GM23248 (cell line): ENCODE results near the gene MTRR. TPM values are rescaled to one million over a fixed set of nuclear protein-coding genes. Genes with fewer than 3 reads are reported as not detected.

Experiments
- DNase-seq: peaks from one replicate; pipeline ENCODE4 v3.0.0-alpha.2; 2015
- H2AFZ ChIP-seq: fragments of 200-600 bp; sonication (generic); 2 replicates; pipeline ENCODE4 v1.6.1; 2016; ENCODE audit warnings: antibody characterized with exemption
- H3F3A ChIP-seq: fragments of 200-600 bp; sonication (generic); 2 replicates; pipeline ENCODE4 v1.6.1; 2016; ENCODE audit warnings: mild to moderate bottlenecking, antibody characterized with exemption, mixed run types; ENCODE audit not compliant: insufficient read depth
- H3K27ac ChIP-seq: fragments of 200-600 bp; sonication (generic); 2 replicates; pipeline ENCODE4 v1.5.1; 2016; ENCODE audit warnings: mild to moderate bottlenecking
- H3K27me3 ChIP-seq: fragments of 200-600 bp; sonication (generic); replicated peaks from 2 replicates; pipeline ENCODE4 v1.6.1; 2016; ENCODE audit warnings: mild to moderate bottlenecking; ENCODE audit not compliant: insufficient read depth
- H3K36me3 ChIP-seq: fragments of 200-600 bp; sonication (generic); 2 replicates; pipeline ENCODE4 v1.6.1; 2016; ENCODE audit warnings: low read depth, mild to moderate bottlenecking
- H3K4me1 ChIP-seq: fragments of 200-600 bp; sonication (generic); 2 replicates; pipeline ENCODE4 v1.6.1; 2016; ENCODE audit warnings: mild to moderate bottlenecking; ENCODE audit not compliant: insufficient read depth
- H3K4me2 ChIP-seq: fragments of 200-600 bp; sonication (generic); one replicate; pipeline ENCODE4 v1.6.1; 2016; ENCODE audit warnings: mild to moderate bottlenecking; ENCODE audit not compliant: unreplicated experiment
- H3K4me3 ChIP-seq: fragments of 200-600 bp; sonication (generic); 2 replicates; pipeline ENCODE4 v1.5.1; 2016; ENCODE audit warnings: mild to moderate bottlenecking
- H3K79me2 ChIP-seq: fragments of 200-600 bp; sonication (generic); 2 replicates; pipeline ENCODE4 v1.6.1; 2016; ENCODE audit warnings: mild to moderate bottlenecking; ENCODE audit not compliant: insufficient read depth
- H3K9ac ChIP-seq: fragments of 200-600 bp; sonication (generic); 2 replicates; pipeline ENCODE4 v1.6.1; 2016; ENCODE audit warnings: mild to moderate bottlenecking
- H3K9me2 ChIP-seq: fragments of 200-600 bp; sonication (generic); 2 replicates; pipeline ENCODE4 v1.6.1; 2016; ENCODE audit warnings: mixed run types, mild to moderate bottlenecking, moderate library complexity; ENCODE audit not compliant: insufficient read depth
- H3K9me3 ChIP-seq: fragments of 200-600 bp; sonication (generic); one replicate; pipeline ENCODE4 v1.6.1; 2017; ENCODE audit warnings: low read depth
- H4K20me1 ChIP-seq: fragments of 200-600 bp; sonication (generic); 2 replicates; pipeline ENCODE4 v1.6.0; 2016; ENCODE audit not compliant: insufficient read depth
- EZH2 ChIP-seq: fragments of 200-600 bp; sonication (generic); IDR thresholded peaks from 2 replicates; pipeline ENCODE4 v1.6.1; 2018; ENCODE audit warnings: antibody characterized with exemption, mild to moderate bottlenecking; ENCODE audit not compliant: insufficient read depth, poor library complexity, severe bottlenecking
- EZH2phosphoT487 ChIP-seq: fragments of 200-600 bp; sonication (generic); IDR thresholded peaks from 2 replicates; pipeline ENCODE4 v1.6.1; 2018; ENCODE audit warnings: antibody characterized with exemption, moderate library complexity, mild to moderate bottlenecking, low read depth; ENCODE audit not compliant: insufficient read depth
- WGBS, 2 experiments: methylation state at CpG; one replicate each; pipeline ENCODE4 v1.1.6; 2015 to 2017; ENCODE audit warnings: low lambda C conversion rate in 2 of 2, low coverage in 1 of 2; ENCODE audit errors: missing lambda C conversion rate in 2 of 2; 5-methylcytosine and 5-hydroxymethylcytosine counted together
- in situ Hi-C: fragments of 300-500 bp; cut with MboI; formaldehyde crosslinking; loops from 2 replicates; pipeline ENCODE4 v1.15.0; 2020
- polyA plus RNA-seq: library from polyadenylated mRNA; unstranded; fragments of >200 nt; fragmentation: Nextera tagmentation; extraction: Ambion mirVana; gene quantifications from 2 replicates; pipeline ENCODE4 v1.2.1, GENCODE V29; 2016
- total RNA-seq: library from RNA; depleted of rRNA; stranded (reverse); fragments of >200 nt; shearing (Covaris generic); gene quantifications from 2 replicates; pipeline ENCODE4 v1.2.3, GENCODE V29; 2014

Gene MTRR
- total and polyA plus RNA-seq, 2 experiments from 2014 or later, result 27.6 to 29.3 TPM

- Histone ChIP-seq H3K9ac (no peak overlapping the region), H3K4me2 (no peak overlapping the region), H2AFZ (no peak overlapping the region), H3F3A (0 out of 2 replicates have a peak, but pooled peaks cover 8% of the 10 kb centered on the region), H3K9me3 (no peaks in the 10 kb centered on the region), H3K4me3 (no peak overlapping the region), H3K27me3 (no peaks in the 10 kb centered on the region), H3K27ac (no peak overlapping the region), H3K79me2 (peaks cover 24% of the 10 kb centered on the region), H3K4me1 (no peaks in the 10 kb centered on the region), H4K20me1 (no peaks in the 10 kb centered on the region), H3K9me2 (no peaks in the 10 kb centered on the region), H3K36me3 (peaks cover 28% of the 10 kb centered on the region)
- no peak for TF ChIP-seq EZH2
- DNase-seq, result peak; percentile 28
- WGBS, 2 experiments, result 76 to 80% methylated on average over 5 of the region's 5 CpGs
- in situ Hi-C loops, result no loop called here
Observed at GRCh38 chr5:7884491-7885267, 15.7 kb downstream of the MTRR start.

DNA sequence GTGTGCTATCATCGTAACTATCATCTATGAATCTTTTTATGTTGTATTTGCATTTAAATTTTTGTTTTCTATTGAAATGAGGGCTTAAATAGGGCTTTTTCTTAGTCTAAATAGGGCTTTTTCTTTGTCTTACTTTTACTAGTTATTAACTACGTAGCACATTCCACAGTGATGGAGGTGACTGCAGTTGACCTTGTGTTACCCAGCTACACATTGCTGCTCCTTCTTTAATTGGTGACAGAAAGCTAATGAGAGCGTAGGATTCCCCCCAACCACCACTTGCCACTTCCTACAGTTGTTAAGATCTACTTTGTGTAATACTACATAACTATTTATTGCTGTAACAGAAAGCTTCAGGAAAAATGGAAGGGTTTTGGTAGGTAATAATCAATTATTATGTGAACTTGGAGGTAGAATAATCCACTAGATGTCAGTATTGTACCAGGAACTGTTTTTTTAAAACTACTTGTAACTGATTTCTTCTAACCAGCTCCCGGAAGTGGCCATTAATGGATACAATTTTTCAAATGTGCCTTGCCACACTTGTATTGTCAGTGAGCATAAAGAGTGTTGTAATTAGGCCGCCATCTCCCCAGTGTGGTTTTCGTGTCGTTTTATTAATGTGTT lies 18.0 kb downstream of the MTRR start:
- Histone ChIP-seq H3K9ac (no peak overlapping the region), H3K27ac (no peak overlapping the region), H3K79me2 (0 out of 2 replicates have a peak, but pooled peaks cover 4% of the 10 kb centered on the region), H2AFZ (no peak overlapping the region), H3K9me3 (no peaks in the 10 kb centered on the region), H3F3A (0 out of 2 replicates have a peak, but pooled peaks cover 8% of the 10 kb centered on the region), H3K36me3 (peaks cover 38% of the 10 kb centered on the region), H3K4me1 (no peaks in the 10 kb centered on the region), H3K4me3 (no peak overlapping the region), H4K20me1 (no peaks in the 10 kb centered on the region), H3K9me2 (no peaks in the 10 kb centered on the region), H3K4me2 (no peak overlapping the region), H3K27me3 (no peaks in the 10 kb centered on the region)
- TF ChIP-seq EZH2phosphoT487, result no peak
- no peak for TF ChIP-seq EZH2
- in situ Hi-C loops, result no loop called here
- 70 to 74% methylated on average over 7 of the region's 7 CpGs for WGBS, 2 experiments
- DNase-seq, result peak; percentile 65

DNA sequence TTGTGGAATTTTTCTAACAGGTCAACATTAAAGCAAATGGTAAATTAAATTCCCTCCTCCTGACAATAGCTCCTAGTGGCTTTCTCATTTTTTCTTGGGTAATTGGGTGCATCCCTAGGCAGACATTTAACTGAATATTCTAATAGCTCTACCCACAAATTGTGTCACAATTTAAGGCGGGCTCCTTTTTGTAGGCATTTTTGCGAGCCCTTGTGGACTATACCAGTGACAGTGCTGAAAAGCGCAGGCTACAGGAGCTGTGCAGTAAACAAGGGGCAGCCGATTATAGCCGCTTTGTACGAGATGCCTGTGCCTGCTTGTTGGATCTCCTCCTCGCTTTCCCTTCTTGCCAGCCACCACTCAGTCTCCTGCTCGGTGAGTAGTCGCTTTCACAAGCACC lies 20.0 kb downstream of the MTRR start:
- H3K27me3 ChIP-seq, result no peaks in the 10 kb centered on the region
- H3K4me2 ChIP-seq, result no peak overlapping the region
- H3K36me3 ChIP-seq, result peaks cover 40% of the 10 kb centered on the region
- H3F3A ChIP-seq, result 0 out of 2 replicates have a peak, but pooled peaks cover 8% of the 10 kb centered on the region
- no peak for DNase-seq
- no peaks in the 10 kb centered on the region for H3K4me1 ChIP-seq
- TF ChIP-seq EZH2phosphoT487 (no peak), EZH2 (no peak)
- H3K4me3 ChIP-seq, result no peak overlapping the region
- H3K9me2 ChIP-seq, result no peaks in the 10 kb centered on the region
- in situ Hi-C loops, result no loop called here
- no peak overlapping the region for H3K9ac ChIP-seq
- no peaks in the 10 kb centered on the region for H4K20me1 ChIP-seq
- WGBS, 2 experiments, result 97 to 98% methylated on average over 9 of the region's 9 CpGs
- H3K9me3 ChIP-seq, result no peaks in the 10 kb centered on the region
- H3K27ac ChIP-seq, result no peak overlapping the region
- H3K79me2 ChIP-seq, result no peaks in the 10 kb centered on the region
- H2AFZ ChIP-seq, result no peak overlapping the region

DNA sequence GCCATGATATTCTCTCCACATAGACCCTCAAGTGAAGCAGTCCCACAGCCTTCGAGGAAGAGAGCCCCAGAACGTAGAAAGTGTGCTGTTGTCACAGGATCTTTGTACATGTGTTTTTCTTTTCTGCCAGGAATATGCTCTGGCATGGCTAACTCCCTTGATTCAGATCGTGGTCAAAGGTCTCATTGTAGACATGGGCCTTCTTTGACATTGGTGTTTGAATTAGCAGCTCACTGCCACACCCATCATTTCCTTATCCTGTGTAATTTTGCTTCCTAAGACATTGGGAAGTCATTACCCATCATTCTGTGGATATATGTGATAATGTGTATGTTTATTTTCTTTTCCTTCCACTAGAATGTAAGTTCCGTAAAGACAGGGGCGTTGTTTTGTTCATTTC lies 25.5 kb downstream of the MTRR start:
- H3K36me3 ChIP-seq, result peaks cover 61% of the 10 kb centered on the region
- WGBS, 2 experiments, result 89 to 93% methylated on average over 5 of the region's 5 CpGs
- in situ Hi-C loops, result no loop called here

More for the DNA sequence above, 25.5 kb downstream of the MTRR start:
- no peaks in the 10 kb centered on the region for H3K27me3 ChIP-seq
- no peak for DNase-seq
- H3K9me3 ChIP-seq, result no peaks in the 10 kb centered on the region
- no peak overlapping the region for H3K4me3 ChIP-seq
- H3K4me1 ChIP-seq, result no peaks in the 10 kb centered on the region
- no peaks in the 10 kb centered on the region for H3F3A ChIP-seq
- no peak overlapping the region for H3K9ac ChIP-seq
- H3K79me2 ChIP-seq, result no peaks in the 10 kb centered on the region
- H3K4me2 ChIP-seq, result no peak overlapping the region
- H3K9me2 ChIP-seq, result no peaks in the 10 kb centered on the region
- no peaks in the 10 kb centered on the region for H4K20me1 ChIP-seq
- TF ChIP-seq EZH2phosphoT487, result no peak
- no peak for TF ChIP-seq EZH2
- no peak overlapping the region for H3K27ac ChIP-seq
- H2AFZ ChIP-seq, result no peak overlapping the region
